Measurements from ENCODE around the gene CNTN6. TPM values are rescaled to one million over a fixed set of nuclear protein-coding genes. Genes with fewer than 3 reads are reported as not detected.

CNTN6 gene
- polyA plus RNA-seq, 1 experiment = not detected

DNA sequence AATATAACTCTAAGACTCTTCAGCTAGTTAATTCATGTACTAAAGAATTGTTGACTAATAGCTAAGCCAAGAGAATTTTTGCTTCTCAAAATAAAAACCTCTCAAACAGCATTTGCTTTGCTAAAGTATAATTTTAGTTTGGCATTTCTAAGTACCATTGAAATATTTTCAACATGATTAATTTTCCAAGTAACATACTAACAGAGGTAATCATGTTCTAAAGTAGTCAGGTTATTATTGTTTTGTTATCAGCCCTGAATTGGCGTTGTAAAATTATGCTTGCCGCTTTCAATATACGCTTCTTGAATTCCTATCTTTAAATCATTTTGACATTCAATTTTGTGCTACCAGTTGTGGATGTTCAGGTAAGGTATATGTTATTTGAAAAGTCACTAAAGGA, 134.3 kb downstream of the CNTN6 start:
- DNase-seq (ENCODE audit: low read depth) = no peak
- no peaks in the 10 kb centered on the region for H3K27me3 ChIP-seq (ENCODE audit: control insufficient read depth, insufficient read depth, low read length)
- TF ChIP-seq CTCF (IDR thresholded peaks at IDR 0.05; ENCODE audit: insufficient read depth, low read depth, low read length) = no peak
- H3K4me3 ChIP-seq (ENCODE audit: low read depth, low read length) = no peak overlapping the region
- ChIA-PET CTCF (no interaction called here), POLR2A (no interaction called here)
- H3K36me3 ChIP-seq (ENCODE audit: control insufficient read depth, insufficient read depth, low read length) = no peaks in the 10 kb centered on the region

- Histone ChIP-seq H3K4me3 (ENCODE audit: low read depth, low read length) (no peak overlapping the region), H3K27me3 (ENCODE audit: control insufficient read depth, insufficient read depth, low read length) (no peaks in the 10 kb centered on the region), H3K36me3 (ENCODE audit: control insufficient read depth, insufficient read depth, low read length) (no peaks in the 10 kb centered on the region)
- TF ChIP-seq CTCF (IDR thresholded peaks at IDR 0.05; ENCODE audit: insufficient read depth, low read depth, low read length) = no peak
- ChIA-PET CTCF (no interaction called here), POLR2A (no interaction called here)
- DNase-seq (ENCODE audit: low read depth) = no peak
Observed at GRCh38 chr3:1228289-1228688, 135.5 kb downstream of the CNTN6 start.

- CTCF ChIA-PET = no interaction called here
- Histone ChIP-seq H3K27me3 (ENCODE audit: control insufficient read depth, insufficient read depth, low read length) (no peaks in the 10 kb centered on the region), H3K36me3 (ENCODE audit: control insufficient read depth, insufficient read depth, low read length) (no peaks in the 10 kb centered on the region), H3K4me3 (ENCODE audit: low read depth, low read length) (no peak overlapping the region)
- DNase-seq (ENCODE audit: low read depth) = no peak
- TF ChIP-seq CTCF (IDR thresholded peaks at IDR 0.05; ENCODE audit: insufficient read depth, low read depth, low read length) = no peak
- POLR2A ChIA-PET = no interaction called here
Observed at GRCh38 chr3:1230920-1231319, 138.1 kb downstream of the CNTN6 start.

- DNase-seq (ENCODE audit: low read depth) = no peak
- TF ChIP-seq CTCF (IDR thresholded peaks at IDR 0.05; ENCODE audit: insufficient read depth, low read depth, low read length) = no peak
- H3K4me3 ChIP-seq (ENCODE audit: low read depth, low read length) = no peak overlapping the region
- no peaks in the 10 kb centered on the region for H3K36me3 ChIP-seq (ENCODE audit: control insufficient read depth, insufficient read depth, low read length)
- ChIA-PET POLR2A (no interaction called here), CTCF (no interaction called here)
- H3K27me3 ChIP-seq (ENCODE audit: control insufficient read depth, insufficient read depth, low read length) = no peaks in the 10 kb centered on the region
Observed at GRCh38 chr3:1232276-1232675, 139.5 kb downstream of the CNTN6 start.

DNA sequence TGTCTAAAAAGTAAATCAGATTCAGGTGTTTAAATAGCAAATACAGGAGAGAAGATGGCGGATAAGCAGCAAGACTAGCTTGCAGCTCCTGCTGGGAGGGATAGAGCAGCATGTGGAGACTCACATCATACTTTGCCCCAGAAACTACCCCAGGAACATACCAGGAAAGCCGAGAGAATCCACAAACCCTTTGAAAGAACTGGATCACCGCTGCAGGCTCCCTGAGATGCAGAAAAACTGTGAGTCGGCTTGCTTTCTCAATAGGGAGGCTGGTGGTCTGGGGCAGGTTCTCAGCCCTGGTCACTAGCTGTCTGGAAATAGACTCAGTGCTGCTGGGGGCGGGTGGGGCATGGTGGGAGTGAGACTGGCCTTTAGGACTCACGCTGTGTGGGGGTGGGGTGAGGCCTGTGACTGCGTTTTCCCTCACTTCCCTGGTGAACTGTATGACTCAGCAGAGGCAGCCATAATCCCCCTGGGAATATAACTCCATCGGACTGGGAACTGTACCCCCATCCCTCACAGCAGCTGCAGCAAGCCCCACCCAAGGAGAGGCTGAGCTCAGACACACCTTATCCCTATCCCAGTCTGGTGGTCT, 142.8 kb downstream of the CNTN6 start:
- DNase-seq (ENCODE audit: low read depth) = no peak

More for the DNA sequence above, 142.8 kb downstream of the CNTN6 start:
- no peak overlapping the region for H3K4me3 ChIP-seq (ENCODE audit: low read depth, low read length)
- no peaks in the 10 kb centered on the region for H3K36me3 ChIP-seq (ENCODE audit: control insufficient read depth, insufficient read depth, low read length)
- TF ChIP-seq CTCF (IDR thresholded peaks at IDR 0.05; ENCODE audit: insufficient read depth, low read depth, low read length) = no peak
- ChIA-PET CTCF (no interaction called here), POLR2A (no interaction called here)
- H3K27me3 ChIP-seq (ENCODE audit: control insufficient read depth, insufficient read depth, low read length) = no peaks in the 10 kb centered on the region
